Hematopoietic multipotent progenitor cell (in vitro differentiated cells): ENCODE data around the gene STON2. TPM values are rescaled to one million over a fixed set of nuclear protein-coding genes. Genes with fewer than 3 reads are reported as not detected.
A peak's percentile ranks its signal among the peaks of the same experiment; 100 is the strongest.
"Not testable (repeated sequence)": the region's sequence is repeated elsewhere in the genome, so short reads cannot be mapped to it uniquely, and the experiment has no call there.

Source experiments
- DNase-seq, 3 donors: peaks; one replicate each; pipeline ENCODE4 v3.0.0-alpha.2; 2011 to 2015; ENCODE audit warnings: low read depth in 2 of 3, low spot score in 2 of 3
- total RNA-seq: library from RNA; depleted of rRNA; stranded (reverse); fragments of >200 nt; gene quantifications from one replicate; pipeline ENCODE4 v1.2.3, GENCODE V29; 2012

The STON2 gene
- total RNA-seq, 1 donor, result 74.6 TPM

DNA sequence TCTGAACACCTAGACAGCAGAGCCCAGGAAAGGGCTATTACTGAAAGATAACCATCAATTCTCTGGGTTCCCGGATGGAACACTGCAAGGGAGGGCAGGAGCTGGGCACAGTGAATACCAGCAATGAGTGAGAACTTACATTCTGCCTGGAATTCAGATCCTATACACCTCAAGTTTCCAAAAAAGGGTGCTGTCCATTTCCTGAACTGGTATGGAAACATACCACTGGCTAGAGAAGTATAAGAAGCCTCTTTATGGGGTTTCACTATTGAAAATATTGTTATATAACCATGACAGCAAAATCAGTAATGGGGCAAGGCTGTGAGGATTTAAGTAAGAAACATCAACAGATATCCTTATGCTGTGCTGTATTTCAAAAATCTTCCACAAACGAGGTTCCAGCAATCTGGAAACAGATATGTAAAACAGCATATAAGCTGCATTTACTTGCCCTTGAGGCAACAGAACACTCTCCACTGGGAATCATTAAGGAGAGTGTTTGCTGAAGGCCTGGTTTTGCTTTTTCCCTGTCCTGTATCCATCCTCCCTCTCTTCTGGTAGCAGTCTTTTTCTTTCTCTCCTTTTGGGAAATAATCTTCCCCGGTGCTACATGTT is 126.1 kb downstream of the STON2 start:
- DNase-seq, result no peak

DNA sequence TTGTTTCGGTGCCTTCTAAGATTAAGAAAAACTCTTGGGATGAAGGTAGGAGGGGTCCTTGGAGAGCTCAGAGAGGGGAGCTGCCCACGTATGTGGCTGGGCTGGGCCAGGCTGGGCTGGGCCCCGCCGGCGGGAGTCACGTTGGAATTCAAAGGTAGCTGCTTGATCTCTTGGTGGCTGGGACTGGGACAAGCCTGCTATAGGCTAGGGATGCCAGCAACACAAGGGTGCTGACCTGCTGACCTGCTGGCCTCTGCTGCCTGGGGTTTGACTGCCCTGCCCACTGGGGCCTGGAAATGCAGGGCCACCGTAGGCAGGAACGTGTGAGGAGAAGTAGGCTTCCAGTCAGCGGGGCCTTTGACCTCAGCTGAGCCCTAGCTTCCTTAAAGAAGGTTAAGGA is 126.6 kb downstream of the STON2 start:
- DNase-seq, result no peak

DNA sequence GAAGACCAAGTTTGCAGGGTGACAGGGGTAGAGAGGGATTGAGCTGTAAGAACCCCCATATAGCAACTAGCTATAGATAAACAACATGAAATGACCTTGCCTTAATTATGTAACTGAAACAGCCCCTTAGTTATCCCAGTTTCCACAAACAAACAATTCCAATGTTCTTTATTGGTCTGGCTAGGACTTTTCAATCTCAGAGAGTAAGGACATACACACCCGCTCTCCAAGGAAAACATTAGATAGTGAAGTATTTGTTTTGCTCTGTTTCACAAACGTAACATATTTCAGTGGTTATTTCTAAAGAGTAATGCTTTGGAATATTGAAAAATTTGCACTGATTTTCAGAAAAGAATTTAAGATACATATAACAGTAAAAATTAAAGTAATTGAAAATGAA is 127.8 kb downstream of the STON2 start:
- DNase-seq, result no peak

DNA sequence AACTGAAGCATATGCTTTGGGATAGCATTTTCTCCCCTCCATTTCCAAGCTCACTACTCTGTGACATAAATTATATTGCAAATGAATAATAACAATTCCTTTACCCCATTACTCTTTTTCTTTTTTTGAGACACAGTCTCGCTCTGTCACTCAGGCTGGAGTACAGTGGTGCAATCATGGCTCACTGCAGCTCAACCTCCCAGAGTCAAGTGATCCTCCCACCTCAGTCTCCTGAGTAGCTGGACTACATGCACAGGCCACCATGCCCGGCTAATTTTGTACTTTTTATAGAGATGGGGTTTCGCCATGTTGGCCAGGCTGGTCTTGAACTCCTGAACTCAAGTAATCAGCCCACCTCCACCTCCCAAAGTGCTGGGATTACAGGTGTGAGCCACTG is 130.1 kb downstream of the STON2 start:
- no peak for DNase-seq

DNA sequence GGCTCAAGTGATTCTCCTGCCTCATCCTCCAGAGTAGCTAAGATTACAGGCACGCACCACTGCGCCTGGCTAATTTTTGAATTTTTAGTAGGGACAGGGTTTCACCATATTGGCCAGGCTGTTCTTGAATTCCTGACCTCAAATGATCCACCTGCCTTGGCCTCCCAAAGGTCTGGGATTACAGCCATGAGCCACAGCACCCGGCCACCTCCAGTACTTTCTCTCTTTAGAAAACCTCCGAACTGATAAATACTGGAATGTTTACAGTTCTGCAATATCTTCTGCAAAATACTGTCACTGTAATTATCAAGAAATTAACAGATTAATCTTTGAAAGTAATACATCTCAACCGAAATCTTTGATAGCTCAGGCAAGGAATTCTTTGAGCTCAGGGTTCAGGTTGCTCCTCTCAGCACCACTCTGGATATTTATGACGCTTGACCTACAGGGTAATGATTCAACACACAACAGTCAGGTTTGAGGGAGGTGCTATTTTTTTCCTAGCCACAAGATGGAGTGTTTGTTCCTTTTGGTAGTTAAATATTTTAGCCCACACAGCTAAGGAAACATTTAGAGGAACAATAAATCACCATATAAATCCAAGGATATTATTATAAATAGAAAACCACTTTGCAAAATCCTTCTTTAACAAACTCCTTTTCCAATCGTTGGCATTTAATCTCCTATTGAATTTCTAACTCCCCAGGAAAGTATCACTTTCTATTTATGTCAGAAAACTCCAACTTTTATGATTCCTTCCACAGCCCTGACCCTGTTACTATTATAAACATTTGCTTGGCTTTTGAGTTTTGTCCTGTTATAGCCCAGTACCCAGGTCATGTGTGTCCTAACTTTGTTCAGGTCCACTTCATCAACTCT is 130.8 kb downstream of the STON2 start:
- peak; percentile 4 to 75 (median 58) for DNase-seq

DNA sequence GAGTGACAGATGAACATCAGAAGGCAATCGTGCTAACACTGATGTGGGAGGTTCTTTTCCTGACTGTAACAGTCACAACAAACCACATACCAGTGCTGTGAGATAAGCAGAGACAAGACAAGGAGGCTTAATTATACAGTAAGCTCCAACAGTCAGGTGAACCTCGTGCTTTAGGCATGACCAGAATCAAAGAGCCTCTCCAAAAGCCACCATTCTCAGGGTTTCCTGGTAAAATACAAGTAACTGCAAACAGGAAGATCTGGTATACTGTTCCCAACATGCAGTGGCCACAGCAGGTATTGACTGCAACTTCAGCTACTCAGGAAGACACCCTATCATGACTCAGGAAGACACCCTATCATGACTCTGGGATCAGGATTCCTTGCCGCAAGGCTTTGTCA is 132.1 kb downstream of the STON2 start:
- peak in 2 of 3 donors; percentile 23 to 24 for DNase-seq

DNA sequence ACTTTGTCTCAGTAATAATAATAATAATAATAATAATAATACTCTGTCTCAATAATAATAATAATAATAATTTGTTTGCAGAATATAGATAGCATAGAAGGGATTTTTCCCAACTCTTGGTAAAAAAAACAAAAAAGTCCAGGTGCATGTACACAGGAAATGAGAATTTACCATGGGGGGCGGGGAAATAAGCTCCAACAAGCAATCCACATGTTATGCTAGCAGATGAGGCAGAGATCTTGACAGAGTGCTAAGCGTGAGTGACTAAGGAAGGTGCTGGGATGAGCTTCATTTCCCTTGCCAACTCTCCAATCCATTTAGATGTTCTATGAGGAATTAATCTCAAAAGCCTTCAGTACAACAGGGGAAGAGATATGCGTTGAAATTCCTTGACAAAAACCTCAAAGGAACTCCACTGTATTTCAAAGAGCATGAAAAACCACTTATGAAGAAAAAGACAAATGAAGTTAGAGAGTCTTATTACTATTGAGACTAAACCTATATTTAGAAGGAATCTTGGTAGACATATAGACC is 134.4 kb downstream of the STON2 start:
- no peak for DNase-seq

DNA sequence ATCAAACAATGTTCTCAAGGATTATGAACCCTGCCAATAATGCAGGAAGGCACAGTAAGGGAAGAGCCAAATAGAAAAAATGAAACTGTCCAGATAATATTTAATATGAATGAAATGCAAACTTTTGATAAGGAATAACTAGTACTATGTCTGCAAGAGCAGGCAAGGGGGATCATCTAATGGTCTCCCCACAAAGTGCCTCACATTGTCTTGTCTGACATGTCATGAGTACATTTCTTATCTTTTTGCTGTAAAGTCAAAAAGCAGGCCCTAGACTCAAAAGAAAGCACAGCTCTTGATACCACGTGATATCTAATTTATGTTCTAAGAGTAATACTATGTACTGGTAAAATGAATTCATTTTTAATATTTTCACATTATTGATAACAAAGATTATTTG is 135.5 kb downstream of the STON2 start:
- DNase-seq, result no peak

DNA sequence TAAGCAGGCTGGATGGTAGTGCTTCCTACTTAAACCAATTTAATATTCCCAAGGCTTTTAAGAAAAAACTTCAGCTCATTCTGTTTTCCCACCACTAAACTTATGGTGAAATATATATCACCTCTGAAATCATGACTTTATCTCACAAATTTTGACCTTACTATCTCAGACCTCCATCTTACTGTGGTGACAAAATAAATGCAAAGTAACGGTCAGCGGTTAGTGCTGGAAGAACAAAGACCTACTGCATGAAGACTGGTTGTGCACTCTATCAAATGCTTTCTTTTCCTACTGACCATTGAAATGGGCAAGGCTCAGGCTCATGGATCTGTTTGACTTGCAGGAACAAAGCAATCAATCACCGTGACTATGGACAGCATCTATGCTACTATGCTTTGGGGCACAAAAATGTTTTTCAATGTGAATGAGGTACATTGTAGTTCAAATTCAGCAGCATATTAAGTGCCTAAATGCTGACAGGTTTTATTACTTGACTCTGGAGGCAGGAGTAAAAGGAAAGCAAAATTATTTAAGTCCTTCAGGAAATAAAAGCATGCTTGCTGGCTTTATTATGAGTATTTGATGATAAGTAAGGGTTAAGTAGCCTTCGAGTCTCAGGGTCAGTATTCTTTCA is 136.2 kb downstream of the STON2 start:
- no peak for DNase-seq

DNA sequence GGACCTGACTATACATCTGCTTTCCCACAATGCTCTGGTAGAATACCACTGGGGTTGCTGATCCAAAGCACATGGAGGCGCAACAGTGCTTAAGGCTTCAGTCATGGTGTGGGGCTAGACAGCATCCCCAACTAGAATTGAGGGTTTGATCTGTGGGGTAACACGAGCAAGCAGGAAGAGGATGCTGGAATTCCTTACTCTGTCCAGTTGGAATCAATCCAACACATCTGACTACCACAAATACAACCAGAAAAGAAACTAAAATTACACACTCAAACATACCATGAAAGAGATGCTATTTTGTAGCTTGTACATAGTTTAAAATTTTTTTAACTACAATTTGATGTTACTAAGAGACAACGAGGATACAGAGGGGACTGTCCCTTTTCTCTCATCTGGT is 138.9 kb downstream of the STON2 start:
- no peak for DNase-seq

DNA sequence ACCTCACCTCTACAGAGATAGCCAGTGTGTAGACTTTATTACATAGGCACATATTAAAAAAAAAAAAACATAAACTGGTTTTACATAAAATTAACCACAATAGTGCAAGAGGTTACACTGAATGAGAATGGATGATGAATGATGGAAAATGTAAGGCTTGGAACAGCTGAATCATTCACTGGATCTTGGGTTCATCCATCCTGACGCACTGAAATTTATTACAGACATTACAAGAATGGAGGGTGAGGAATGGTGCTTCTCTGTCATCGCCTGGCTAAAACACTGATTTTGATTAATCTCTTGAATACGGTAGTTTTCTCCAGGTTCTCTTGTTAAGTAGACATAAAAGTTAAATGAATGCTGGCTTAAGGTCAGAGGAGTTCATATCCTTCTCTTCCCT is 139.4 kb downstream of the STON2 start:
- no peak for DNase-seq

DNA sequence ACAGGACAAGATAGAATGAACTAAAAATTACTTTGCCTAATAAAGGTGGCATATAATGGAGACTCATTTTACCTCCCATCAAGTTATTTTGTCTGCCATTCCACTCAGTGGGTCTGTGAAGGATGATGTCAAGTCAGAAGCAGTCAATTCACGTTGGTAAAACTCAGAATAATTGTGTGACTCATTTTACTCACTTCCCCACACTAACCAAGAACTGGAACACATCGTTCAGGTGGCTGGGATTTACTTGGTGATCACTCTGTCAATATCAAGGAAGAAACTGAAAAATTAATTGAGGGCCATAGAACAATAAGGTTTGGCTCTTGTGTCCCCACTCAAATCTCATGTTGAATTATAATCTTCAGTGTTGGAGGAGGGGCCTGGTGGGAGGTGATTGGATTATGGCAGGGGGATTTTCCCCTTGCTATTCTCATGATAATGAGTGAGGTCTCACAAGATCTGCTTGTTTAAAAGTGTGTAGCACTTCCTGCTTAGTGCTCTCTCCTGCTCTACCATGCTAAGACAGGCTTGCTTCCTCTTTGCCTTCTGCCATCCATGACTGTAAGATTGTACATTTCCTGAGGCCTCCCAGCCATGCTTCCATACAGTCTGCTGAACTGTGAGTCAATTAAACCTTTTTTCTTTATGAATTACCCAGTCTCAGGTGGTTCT is 143.7 kb downstream of the STON2 start:
- peak in 1 of 3 donors; percentile 38 for DNase-seq

DNA sequence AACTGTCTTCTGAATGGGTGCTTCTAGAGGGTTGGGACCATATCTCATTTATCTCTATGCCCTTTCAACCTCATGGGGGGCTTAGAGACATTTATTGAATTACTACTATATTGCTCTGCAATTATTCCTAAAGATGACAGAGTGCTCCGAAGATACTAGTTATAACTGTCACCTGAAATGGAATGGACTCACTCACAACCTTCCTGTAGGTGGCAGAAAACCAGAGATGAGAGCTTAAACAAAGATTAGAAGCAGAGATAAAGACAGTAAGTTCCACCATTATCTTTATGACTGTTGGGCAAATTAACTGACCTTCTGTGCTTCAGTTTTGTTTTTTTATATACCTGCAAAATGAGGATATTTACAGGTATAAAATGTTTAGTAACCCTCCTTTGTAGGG is 147.8 kb downstream of the STON2 start:
- DNase-seq, result no peak

DNA sequence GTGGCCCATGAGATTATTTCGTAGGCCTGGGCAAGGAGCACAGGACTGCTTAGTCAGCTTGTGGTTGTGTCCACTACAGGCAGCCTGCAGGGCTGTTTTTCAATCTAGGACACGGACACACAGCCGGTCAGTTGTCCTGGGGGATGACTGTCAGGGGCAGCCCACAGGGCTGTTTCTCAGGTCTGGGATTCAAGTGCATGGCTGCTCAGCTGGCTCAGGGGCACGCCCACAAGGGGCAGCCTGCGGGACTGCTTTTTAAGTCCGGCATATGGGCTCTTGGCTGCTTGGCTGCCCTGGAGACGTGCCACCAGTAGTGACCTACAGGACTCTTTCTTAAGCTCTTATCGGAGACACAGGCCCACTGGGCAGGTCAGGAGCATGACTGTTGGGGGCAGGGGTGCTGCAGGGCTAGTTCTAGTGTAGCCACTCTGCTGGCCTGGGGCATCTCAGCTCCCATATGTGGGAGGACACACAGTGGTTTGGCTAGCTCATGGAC is 152.8 kb downstream of the STON2 start:
- DNase-seq, result no peak

DNA sequence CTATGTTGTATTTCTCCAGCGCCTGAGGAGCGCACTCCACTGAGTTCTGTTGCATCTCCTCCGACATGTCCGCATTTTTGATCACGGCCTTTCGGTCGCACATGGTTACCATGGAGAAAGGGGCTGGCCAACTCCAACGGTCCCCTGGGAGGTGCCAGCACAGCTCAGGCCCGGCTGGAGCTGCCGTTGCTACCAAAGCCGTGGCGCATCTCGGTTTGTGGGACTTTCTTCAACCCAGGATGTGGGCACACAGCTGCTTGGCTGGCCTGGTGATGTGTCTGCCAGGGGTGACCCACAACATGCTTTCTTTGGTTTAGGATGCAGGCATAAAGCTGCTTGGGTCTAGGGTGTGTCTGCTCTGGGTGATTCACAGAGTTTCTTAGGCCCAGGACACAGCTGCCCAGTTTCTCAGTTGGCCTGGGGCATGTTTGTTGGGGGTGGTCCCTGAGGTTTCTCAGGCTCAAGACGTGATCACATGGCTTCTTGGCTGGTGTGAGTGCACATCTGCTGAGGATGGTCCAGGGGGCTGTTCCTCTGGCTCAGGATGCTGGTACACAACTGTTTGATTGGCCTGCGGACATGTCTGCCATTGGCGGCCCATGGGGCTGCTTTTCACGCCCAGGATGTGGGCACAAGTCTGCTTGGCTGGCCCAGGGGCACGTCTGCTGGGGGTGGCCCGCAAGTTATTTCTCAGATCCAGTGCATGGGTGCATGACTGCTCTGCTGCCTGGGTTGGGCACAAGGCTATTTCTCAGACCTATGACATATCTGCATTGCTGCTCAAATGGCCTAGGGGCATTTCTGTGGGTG is 153.5 kb downstream of the STON2 start:
- no peak for DNase-seq

DNA sequence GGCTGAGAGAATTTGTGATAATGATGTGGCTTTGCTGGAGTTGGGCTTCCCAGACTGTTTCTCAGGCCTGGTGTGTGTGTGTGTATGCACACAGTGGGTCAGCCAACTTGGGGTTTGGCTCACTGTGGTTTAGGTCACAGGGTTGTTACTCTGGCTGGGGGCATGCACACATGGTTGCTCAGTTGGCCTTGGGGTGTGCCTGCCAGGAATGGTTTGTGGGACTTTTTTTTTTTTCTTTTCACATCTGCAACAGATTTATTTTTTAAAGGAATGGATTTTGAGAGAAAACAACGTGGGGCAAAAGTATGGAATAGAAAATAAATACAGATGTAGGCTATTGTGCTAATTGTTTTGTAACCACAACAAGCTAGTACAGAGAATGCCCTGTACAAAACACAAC is 154.4 kb downstream of the STON2 start:
- DNase-seq, result no peak

DNA sequence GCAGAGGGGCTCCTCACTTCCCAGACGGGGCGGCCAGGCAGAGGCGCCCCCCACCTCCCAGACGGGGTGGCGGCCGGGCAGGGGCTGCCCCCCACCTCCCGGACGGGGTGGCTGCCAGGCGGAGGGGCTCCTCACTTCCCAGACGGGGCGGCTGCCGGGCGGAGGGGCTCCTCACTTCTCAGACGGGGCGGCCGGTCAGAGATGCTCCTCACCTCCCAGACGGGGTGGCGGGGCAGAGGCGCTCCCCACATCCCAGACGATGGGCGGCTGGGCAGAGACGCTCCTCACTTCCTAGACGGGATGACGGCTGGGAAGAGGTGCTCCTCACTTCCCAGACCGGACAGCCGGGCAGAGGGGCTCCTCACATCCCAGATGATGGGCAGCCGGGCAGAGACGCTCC is 155.7 kb downstream of the STON2 start:
- not testable (repeated sequence) for DNase-seq

DNA sequence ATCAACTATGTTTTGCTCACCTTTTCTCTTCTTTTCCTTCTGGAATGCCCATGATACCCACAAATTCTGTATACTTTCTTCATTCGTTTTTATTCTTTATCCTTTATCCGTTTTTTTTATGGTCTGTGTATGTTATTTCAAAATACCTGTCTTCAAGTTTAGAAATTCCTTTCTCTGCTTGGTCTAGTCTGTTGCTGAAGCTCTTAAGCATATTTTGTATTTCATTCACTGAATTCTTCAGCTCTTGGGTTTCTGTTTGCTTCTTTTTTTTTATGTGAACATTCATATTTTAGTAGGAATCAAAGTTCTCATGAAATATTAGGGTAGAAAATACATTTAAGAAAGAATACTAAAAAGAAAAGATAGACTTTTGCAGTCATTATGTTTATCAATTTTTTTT is 156.6 kb downstream of the STON2 start:
- no peak for DNase-seq

DNA sequence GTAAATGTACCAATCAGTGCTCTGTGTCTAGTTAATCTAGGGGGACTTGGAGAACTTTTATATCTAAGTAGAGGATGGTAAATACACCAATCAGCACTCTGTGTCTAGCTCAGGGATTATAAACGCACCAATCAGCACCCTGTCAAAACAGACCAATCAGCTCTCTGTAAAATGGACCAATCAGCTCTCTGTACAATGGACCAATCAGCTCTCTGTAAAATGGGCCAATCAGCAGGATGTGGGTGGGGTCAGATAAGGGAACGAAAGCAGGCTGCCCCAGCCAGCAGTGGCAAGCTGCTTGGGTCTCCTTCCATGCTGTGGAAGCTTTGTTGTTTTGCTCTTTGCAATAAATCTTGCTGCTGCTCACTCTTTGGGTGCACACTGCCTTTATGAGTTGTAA is 163.3 kb downstream of the STON2 start:
- not testable (repeated sequence) for DNase-seq

DNA sequence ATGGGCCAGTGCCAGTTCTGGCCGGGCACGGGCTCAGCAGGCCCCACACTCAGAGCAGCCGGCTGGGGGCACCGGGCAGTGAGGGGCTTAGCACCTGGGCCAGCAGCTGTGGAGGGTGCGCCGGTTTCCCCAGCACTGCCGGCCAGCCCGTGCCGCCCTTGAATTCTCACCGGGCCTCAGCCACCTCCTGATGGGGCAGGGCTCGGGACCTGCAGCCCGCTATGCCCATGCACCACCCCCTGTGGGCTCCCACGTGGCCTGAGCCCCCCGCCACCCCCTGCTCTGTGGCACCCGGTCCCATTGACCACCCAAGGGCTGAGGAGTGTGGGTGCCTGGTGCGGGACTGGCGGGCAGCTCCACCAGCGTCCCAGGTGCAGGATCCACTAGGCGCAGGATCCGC is 164.0 kb downstream of the STON2 start:
- DNase-seq, result no peak
